Esophagus squamous epithelium (tissue), 4 donors: ENCODE data around the gene SPTAN1.

ENCODE experiments used
- POLR2A ChIP-seq, 4 donors: fragments of 450-650 bp; IDR thresholded peaks; one replicate each; pipeline ENCODE4 v1.6.1; 2017; ENCODE audit warnings: antibody characterized with exemption in 4 of 4, mild to moderate bottlenecking in 4 of 4, moderate library complexity in 3 of 4
- TF ChIP-seq, protein P1 (sequence below), 6 experiments: fragments of 450-650 bp in 4 of 6; fragments of 200-600 bp in 2 of 6; sonication (generic) in 2 of 6; IDR thresholded peaks; one replicate each; pipeline ENCODE4 v1.5.1; 2016 to 2019; ENCODE audit warnings: antibody characterized with exemption in 6 of 6, mild to moderate bottlenecking in 4 of 6, moderate library complexity in 4 of 6

- TF ChIP-seq, protein P1, sequence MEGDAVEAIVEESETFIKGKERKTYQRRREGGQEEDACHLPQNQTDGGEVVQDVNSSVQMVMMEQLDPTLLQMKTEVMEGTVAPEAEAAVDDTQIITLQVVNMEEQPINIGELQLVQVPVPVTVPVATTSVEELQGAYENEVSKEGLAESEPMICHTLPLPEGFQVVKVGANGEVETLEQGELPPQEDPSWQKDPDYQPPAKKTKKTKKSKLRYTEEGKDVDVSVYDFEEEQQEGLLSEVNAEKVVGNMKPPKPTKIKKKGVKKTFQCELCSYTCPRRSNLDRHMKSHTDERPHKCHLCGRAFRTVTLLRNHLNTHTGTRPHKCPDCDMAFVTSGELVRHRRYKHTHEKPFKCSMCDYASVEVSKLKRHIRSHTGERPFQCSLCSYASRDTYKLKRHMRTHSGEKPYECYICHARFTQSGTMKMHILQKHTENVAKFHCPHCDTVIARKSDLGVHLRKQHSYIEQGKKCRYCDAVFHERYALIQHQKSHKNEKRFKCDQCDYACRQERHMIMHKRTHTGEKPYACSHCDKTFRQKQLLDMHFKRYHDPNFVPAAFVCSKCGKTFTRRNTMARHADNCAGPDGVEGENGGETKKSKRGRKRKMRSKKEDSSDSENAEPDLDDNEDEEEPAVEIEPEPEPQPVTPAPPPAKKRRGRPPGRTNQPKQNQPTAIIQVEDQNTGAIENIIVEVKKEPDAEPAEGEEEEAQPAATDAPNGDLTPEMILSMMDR (IDR thresholded peaks at IDR 0.05): no peak
- TF ChIP-seq POLR2A (IDR thresholded peaks at IDR 0.05): no peak
Measured at GRCh38 chr9:128615571-128615970, 63.2 kb downstream of the SPTAN1 start.
